ENCODE results near the gene CCS.

The CCS gene

DNA sequence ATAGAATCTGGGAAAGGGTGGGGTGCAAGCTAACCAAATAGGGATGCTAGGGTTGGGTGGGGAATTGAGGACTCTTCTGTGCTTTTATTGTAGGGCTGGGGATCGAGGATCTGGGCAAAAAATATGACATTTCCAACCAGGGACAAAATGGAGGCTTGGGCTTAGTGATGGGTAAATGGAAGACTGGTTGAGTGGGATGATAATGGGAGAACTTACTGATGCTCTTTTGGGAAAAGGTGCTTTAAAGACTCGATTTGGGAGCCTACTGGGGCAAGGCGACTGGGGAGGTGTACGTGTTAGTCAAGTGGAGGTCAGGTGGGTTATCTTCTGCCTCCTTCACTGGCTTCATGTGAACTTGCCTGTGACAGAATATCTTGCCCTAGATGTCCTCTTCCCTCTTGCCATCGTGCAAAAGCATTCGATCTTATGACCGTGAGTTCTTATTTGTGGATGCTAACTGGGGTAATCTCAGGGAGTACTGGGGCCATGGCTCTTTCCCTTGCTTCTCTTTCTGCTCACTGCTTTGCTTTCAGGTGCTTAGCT, 35.1 kb downstream of the CCS start:
- no peak overlapping the region for H3K4me3 ChIP-seq (ENCODE audit: low read depth, low read length)
- DNase-seq (ENCODE audit: low read depth) = no peak
- TF ChIP-seq, protein P1, sequence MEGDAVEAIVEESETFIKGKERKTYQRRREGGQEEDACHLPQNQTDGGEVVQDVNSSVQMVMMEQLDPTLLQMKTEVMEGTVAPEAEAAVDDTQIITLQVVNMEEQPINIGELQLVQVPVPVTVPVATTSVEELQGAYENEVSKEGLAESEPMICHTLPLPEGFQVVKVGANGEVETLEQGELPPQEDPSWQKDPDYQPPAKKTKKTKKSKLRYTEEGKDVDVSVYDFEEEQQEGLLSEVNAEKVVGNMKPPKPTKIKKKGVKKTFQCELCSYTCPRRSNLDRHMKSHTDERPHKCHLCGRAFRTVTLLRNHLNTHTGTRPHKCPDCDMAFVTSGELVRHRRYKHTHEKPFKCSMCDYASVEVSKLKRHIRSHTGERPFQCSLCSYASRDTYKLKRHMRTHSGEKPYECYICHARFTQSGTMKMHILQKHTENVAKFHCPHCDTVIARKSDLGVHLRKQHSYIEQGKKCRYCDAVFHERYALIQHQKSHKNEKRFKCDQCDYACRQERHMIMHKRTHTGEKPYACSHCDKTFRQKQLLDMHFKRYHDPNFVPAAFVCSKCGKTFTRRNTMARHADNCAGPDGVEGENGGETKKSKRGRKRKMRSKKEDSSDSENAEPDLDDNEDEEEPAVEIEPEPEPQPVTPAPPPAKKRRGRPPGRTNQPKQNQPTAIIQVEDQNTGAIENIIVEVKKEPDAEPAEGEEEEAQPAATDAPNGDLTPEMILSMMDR (IDR thresholded peaks at IDR 0.05; ENCODE audit: control insufficient read depth, extremely low read depth, insufficient read depth) = no peak

DNA sequence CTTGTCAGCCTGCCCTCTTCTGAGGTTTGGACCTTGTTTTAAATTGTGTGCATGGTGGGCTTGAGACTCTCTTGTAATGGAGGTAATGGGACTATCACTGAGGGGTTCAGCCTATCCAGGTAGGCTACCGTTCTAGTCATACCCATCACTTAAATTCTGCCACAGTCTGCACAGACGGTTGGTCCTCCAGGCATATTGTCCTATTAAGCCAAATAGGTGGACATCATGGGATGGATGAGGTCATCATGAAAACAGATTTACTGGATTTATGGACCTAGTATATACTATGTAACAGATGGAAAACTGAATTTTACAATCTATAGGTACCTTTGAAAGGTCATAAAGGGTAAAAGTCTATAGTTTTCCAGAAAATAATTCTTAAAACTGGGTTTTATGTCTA, 36.4 kb downstream of the CCS start:
- H3K4me3 ChIP-seq (ENCODE audit: low read depth, low read length) = no peak overlapping the region
- no peak for DNase-seq (ENCODE audit: low read depth)
- TF ChIP-seq, protein P1 (IDR thresholded peaks at IDR 0.05; ENCODE audit: control insufficient read depth, extremely low read depth, insufficient read depth) = no peak

DNA sequence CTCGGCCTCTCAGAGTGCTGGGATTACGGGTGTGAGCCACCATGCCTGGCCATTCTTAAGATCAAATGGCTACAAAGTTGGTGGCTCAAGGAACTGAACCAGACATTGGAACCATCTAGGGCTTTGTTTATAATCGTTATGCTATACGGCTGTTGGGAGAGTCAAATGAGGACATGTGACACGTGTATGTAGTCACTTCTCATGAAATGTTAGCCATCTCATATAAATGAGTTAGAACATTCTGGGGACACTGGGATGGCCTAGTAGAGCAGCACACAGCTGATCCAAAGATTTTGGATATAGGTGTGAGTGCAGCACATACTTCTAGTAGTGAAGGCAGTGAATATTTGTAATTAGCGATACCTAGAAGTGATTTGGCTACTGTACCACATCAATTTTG, 38.9 kb downstream of the CCS start:
- no peak for DNase-seq (ENCODE audit: low read depth)
- H3K4me3 ChIP-seq (ENCODE audit: low read depth, low read length) = no peak overlapping the region
- TF ChIP-seq, protein P1 (IDR thresholded peaks at IDR 0.05; ENCODE audit: control insufficient read depth, extremely low read depth, insufficient read depth) = no peak

DNA sequence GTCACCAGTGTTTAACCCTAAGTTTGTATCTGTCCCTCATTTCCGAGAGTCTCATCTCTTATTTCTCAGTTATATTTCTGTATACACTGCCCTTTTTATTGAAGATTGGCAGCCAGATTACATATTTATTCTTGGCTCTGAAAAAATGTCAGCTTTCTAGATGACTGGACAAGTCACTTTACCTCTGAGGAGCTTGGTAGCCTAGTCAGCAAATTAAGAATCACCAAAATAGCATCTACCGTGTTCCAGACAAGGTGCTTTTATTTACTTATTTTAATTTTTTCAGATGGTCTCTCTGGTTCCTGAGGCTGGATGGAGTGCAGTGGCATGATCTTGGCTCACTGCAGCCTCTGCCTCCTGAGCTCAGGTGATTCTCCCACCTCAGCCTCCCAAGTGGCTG, 40.0 kb downstream of the CCS start:
- no peak overlapping the region for H3K4me3 ChIP-seq (ENCODE audit: low read depth, low read length)
- TF ChIP-seq, protein P1 (IDR thresholded peaks at IDR 0.05; ENCODE audit: control insufficient read depth, extremely low read depth, insufficient read depth) = no peak

DNA sequence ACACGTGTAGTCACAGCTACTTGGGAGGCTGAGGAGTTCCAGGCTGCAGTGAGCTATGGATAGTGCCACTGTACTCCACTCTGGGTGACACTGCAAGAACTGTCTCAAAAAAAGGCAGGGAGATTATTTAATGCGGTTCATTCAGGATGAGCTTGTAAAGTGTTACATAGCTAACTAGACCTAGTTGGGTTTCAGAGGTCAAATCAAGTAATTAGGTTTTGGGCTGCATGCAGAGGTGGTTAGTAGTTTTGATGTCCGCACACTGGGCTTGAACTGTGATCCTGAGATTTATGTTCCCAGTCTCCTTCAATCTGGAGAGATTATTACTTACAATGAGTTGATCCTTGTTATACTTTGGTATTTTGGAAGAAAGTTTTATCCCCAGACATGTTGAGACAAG, 43.4 kb downstream of the CCS start:
- H3K4me3 ChIP-seq (ENCODE audit: low read depth, low read length) = no peak overlapping the region
- TF ChIP-seq, protein P1 (IDR thresholded peaks at IDR 0.05; ENCODE audit: control insufficient read depth, extremely low read depth, insufficient read depth) = no peak

More for the DNA sequence above, 40.0 kb downstream of the CCS start:
- DNase-seq (ENCODE audit: low read depth) = no peak

DNA sequence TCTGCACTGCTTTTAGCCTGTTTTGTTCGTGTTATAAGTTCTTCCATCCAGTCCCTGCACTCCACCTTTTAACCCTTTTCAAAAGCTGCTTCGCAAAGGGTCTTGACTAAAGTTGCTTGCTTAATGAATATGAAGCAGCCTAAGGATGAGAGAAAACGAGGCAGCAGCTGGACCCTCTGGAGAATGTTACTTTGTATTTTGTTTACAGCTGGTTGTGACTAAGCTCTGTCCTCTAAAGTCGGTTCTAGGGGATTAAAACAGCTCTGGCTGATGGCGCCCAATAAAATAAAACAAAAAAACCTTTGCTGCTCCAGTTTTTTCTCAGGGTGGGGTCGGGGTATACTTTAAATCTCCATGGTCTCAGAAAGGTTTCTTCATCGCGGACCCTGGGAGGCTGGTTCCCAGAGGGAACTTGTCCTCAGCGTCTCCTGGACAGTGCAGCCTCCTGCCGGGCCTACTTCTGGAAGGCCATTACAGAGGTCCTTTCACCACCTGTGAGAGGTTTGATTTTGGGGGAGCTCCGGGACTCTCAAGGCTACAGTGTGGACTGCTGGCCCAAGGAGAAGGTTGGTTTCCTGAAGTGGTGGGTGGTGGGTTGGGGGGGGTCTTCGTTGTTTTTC, 44.7 kb downstream of the CCS start:
- H3K4me3 ChIP-seq (ENCODE audit: low read depth, low read length) = peak overlapping the region; percentile 89
- no peak for DNase-seq (ENCODE audit: low read depth)
- TF ChIP-seq, protein P1 (IDR thresholded peaks at IDR 0.05; ENCODE audit: control insufficient read depth, extremely low read depth, insufficient read depth) = no peak

More for the DNA sequence above, 43.4 kb downstream of the CCS start:
- DNase-seq (ENCODE audit: low read depth) = no peak
